K562 (cell line): Measurements from ENCODE around the gene VIPR1. TPM values are rescaled to one million over a fixed set of nuclear protein-coding genes. Genes with fewer than 3 reads are reported as not detected.
A peak's percentile ranks its signal among the peaks of the same experiment; 100 is the strongest.

Experiments used
- ATAC-seq: fragments of 200-7000 bp; cut with Tn5 transposase; 3 replicates; pipeline ENCODE4 v1.9.1; 2020; ENCODE audit warnings: moderate library complexity
- BruUV-seq: library from RNA; stranded (reverse); fragments of 400-500 nt; replicated peaks from 2 replicates; lab custom pipeline; 2021; lab: Mats Ljungman, UMichigan
- CTCF ChIA-PET: fragments of 300-600 bp; formaldehyde crosslinking; extraction: SDS; loops from one replicate; lab custom pipeline; 2021; ENCODE audit warnings: low intra/inter-chr PET ratio; lab: Yijun Ruan, JAX
- POLR2A ChIA-PET: fragments of 300-600, 350-650 bp; sonication (Branson Sonifier 250); formaldehyde crosslinking; extraction: SDS; loops from one replicate; lab custom pipeline; 2021; ENCODE audit warnings: antibody characterized with exemption, inconsistent platforms; lab: Yijun Ruan, JAX
- DNase-seq, 4 experiments: peaks; one replicate each; pipeline versions ENCODE4 v3.0.0 to v3.0.0-alpha.2; 2011 to 2018; ENCODE audit warnings: low spot score in 3 of 4, mixed read lengths in 3 of 4; ENCODE audit errors: extremely low read depth in 1 of 4
- FAIRE-seq: peaks from 2 replicates; lab custom pipeline; 2011; peaks lifted over from hg19 to GRCh38; lab: Jason Lieb, UNC
- H2AFZ ChIP-seq: 2 replicates; pipeline ENCODE4 v1.6.0; 2011; ENCODE audit warnings: low read depth, low read length, control low read depth, inconsistent platforms
- H3K27ac ChIP-seq: fragments of 200-600 bp; 3 replicates; pipeline ENCODE4 v1.8.0; 2011; ENCODE audit warnings: low read depth, mild to moderate bottlenecking, control low read depth, inconsistent platforms, low read length, moderate library complexity, mixed read lengths; ENCODE audit errors: extremely low read depth
- H3K27me3 ChIP-seq, 2 experiments: fragments of 300-600 bp in 1 of 2; 2 replicates in 1 of 2; 3 replicates in 1 of 2; pipeline versions ENCODE4 v1.6.0 to v1.8.0; 2011; ENCODE audit warnings: inconsistent platforms in 2 of 2, low read length in 2 of 2, mild to moderate bottlenecking in 1 of 2, mixed read lengths in 1 of 2, moderate library complexity in 1 of 2; ENCODE audit not compliant: control insufficient read depth in 2 of 2, insufficient read depth in 2 of 2
- H3K36me3 ChIP-seq: fragments of 300-600 bp; 3 replicates; pipeline ENCODE4 v1.8.0; 2011; ENCODE audit warnings: mild to moderate bottlenecking, low read length, inconsistent platforms; ENCODE audit not compliant: control insufficient read depth, insufficient read depth
- H3K4me1 ChIP-seq, 2 experiments: fragments of 200-600 bp in 1 of 2; replicated peaks in 1 of 2; 2 replicates in 1 of 2; 3 replicates in 1 of 2; pipeline versions ENCODE4 v1.5.1 to v1.8.0; 2011; ENCODE audit warnings: inconsistent platforms in 2 of 2, low read length in 2 of 2, mild to moderate bottlenecking in 1 of 2, mixed read lengths in 1 of 2, moderate library complexity in 1 of 2; ENCODE audit not compliant: control insufficient read depth in 2 of 2, insufficient read depth in 2 of 2
- H3K4me2 ChIP-seq: 2 replicates; pipeline ENCODE4 v1.6.1; 2011; ENCODE audit warnings: low read length, control low read depth, inconsistent platforms, mixed read lengths; ENCODE audit not compliant: insufficient read depth
- H3K4me3 ChIP-seq: fragments of 200-600 bp; sonication (generic), shearing (Covaris generic); 2 replicates; pipeline ENCODE4 v1.5.1; 2016; ENCODE audit warnings: control low read depth, inconsistent platforms
- H3K79me2 ChIP-seq: fragments of 200-600 bp; 3 replicates; pipeline ENCODE4 v1.8.0; 2011; ENCODE audit warnings: low read length, inconsistent platforms; ENCODE audit not compliant: control insufficient read depth, insufficient read depth
- H3K9ac ChIP-seq, 2 experiments: 2 replicates each; pipeline versions ENCODE4 v1.6.0 to v1.6.1; 2011; ENCODE audit warnings: low read depth in 2 of 2, low read length in 2 of 2, control low read depth in 1 of 2, inconsistent platforms in 1 of 2, mild to moderate bottlenecking in 1 of 2, mixed read lengths in 1 of 2; ENCODE audit not compliant: insufficient read depth in 1 of 2
- H3K9me1 ChIP-seq: one replicate; pipeline ENCODE4 v1.6.0; 2011; ENCODE audit warnings: inconsistent platforms, mild to moderate bottlenecking, low read length, moderate library complexity; ENCODE audit not compliant: control insufficient read depth, insufficient read depth
- H3K9me3 ChIP-seq: replicated peaks from 2 replicates; pipeline ENCODE4 v1.5.1; 2011; ENCODE audit warnings: low read depth, low read length, inconsistent platforms; ENCODE audit not compliant: control insufficient read depth, insufficient read depth
- H4K20me1 ChIP-seq: replicated peaks from 2 replicates; pipeline ENCODE4 v1.6.1; 2011; ENCODE audit warnings: low read length, inconsistent platforms, mixed read lengths; ENCODE audit not compliant: control insufficient read depth, insufficient read depth
- BCOR ChIP-seq: fragments of 450-650 bp; IDR thresholded peaks from 2 replicates; pipeline ENCODE4 v1.6.1; 2016
- BRF1 ChIP-seq: IDR thresholded peaks from 3 replicates; pipeline ENCODE4 v1.6.1; 2011; ENCODE audit warnings: borderline replicate concordance, mild to moderate bottlenecking; ENCODE audit not compliant: insufficient read length; ENCODE audit errors: extremely low read depth
- FOS ChIP-seq: IDR thresholded peaks from 3 replicates; pipeline ENCODE4 v1.6.1; 2011; ENCODE audit not compliant: insufficient read length; ENCODE audit errors: extremely low read depth
- FOXK2 ChIP-seq, 2 experiments: fragments of 450-650 bp; IDR thresholded peaks in 1 of 2; conservative IDR thresholded peaks in 1 of 2; 2 replicates each; pipeline ENCODE4 v1.6.1; 2016; ENCODE audit warnings: low read depth in 2 of 2, mild to moderate bottlenecking in 1 of 2
- IFI16 ChIP-seq: fragments of 250-450 bp; sonication (Bioruptor Pico); IDR thresholded peaks from 2 replicates; pipeline ENCODE4 v2.1.2; 2022; ENCODE audit warnings: mild to moderate bottlenecking, inconsistent platforms
- NR0B1 ChIP-seq: fragments of 450-650 bp; IDR thresholded peaks from one replicate; pipeline ENCODE4 v1.6.1; 2018; ENCODE audit warnings: mild to moderate bottlenecking, moderate library complexity; ENCODE audit not compliant: partially characterized antibody
- POLR2H ChIP-seq: IDR thresholded peaks from 2 replicates; pipeline ENCODE4 v1.6.1; 2016; ENCODE audit warnings: missing genetic modification characterization, low read depth, mild to moderate bottlenecking, control low read depth, missing compliant biosample characterization, moderate library complexity
- PRMT5 ChIP-seq: sonication (generic); formaldehyde crosslinking; IDR thresholded peaks from 2 replicates; pipeline ENCODE4 v1.5.0; 2020; ENCODE audit warnings: missing genetic modification reagents
- RBBP5 ChIP-seq: fragments of 200-600 bp; sonication (generic); IDR thresholded peaks from 2 replicates; pipeline ENCODE4 v1.6.1; 2012; ENCODE audit warnings: borderline replicate concordance, mild to moderate bottlenecking, low read length, control low read depth, inconsistent platforms; ENCODE audit not compliant: insufficient read depth, poor library complexity, severe bottlenecking
- RUNX1 ChIP-seq: sonication (generic); IDR thresholded peaks from 2 replicates; pipeline ENCODE4 v1.6.1; 2016; ENCODE audit warnings: antibody characterized with exemption, low read depth
- STAG1 ChIP-seq: sonication (generic); formaldehyde crosslinking; IDR thresholded peaks from 2 replicates; pipeline ENCODE4 v1.5.0; 2020; ENCODE audit warnings: missing genetic modification reagents, borderline replicate concordance
- ZBTB8A ChIP-seq: fragments of 450-650 bp; IDR thresholded peaks from 2 replicates; pipeline ENCODE4 v1.6.1; 2018; ENCODE audit warnings: mild to moderate bottlenecking, moderate library complexity; ENCODE audit not compliant: partially characterized antibody
- ZKSCAN1 ChIP-seq: fragments of 150-350 bp; IDR thresholded peaks from 2 replicates; pipeline ENCODE4 v1.6.1; 2016; ENCODE audit warnings: low read depth, low read length
- ZNF133 ChIP-seq: fragments of 250-450 bp; sonication (Bioruptor Pico); IDR thresholded peaks from 2 replicates; pipeline ENCODE4 v1.4.0; 2020; ENCODE audit warnings: mild to moderate bottlenecking
- ZNF586 ChIP-seq: fragments of 450-650 bp; formaldehyde crosslinking; conservative IDR thresholded peaks from 2 replicates; pipeline ENCODE4 v1.4.0; 2020; ENCODE audit warnings: mild to moderate bottlenecking, moderate library complexity
- ZNF717 ChIP-seq: fragments of 250-450 bp; sonication (Bioruptor Pico); IDR thresholded peaks from 2 replicates; pipeline ENCODE4 v1.5.0; 2021
- ZNF79 ChIP-seq: fragments of 250-450 bp; sonication (Bioruptor Pico); IDR thresholded peaks from 2 replicates; pipeline ENCODE4 v1.4.0; 2020; ENCODE audit warnings: low read depth, mild to moderate bottlenecking, moderate library complexity
- WGBS: fragments of 100-300 bp; shearing (Covaris generic); methylation state at CpG from one replicate; pipeline ENCODE4 v1.1.6; 2016; ENCODE audit warnings: low coverage, mixed read lengths; ENCODE audit not compliant: insufficient coverage; ENCODE audit errors: missing lambda C conversion rate; 5-methylcytosine and 5-hydroxymethylcytosine counted together
- in situ Hi-C: fragments of 300-500 bp; cut with MboI; formaldehyde crosslinking; loops from 4 replicates; pipeline ENCODE4 v1.15.0; 2018; ENCODE audit warnings: inconsistent platforms, mixed read lengths
- intact Hi-C: fragments of 100-400 bp; cut with micrococcal nuclease; formaldehyde crosslinking; loops from 2 replicates; pipeline ENCODE4 v1.14.2; 2022
- polyA plus RNA-seq, 8 experiments: library from polyadenylated mRNA; depleted of rRNA in 4 of 8; stranded (reverse) in 5 of 8; unstranded in 3 of 8; fragments of >200 nt; fragmentation: Nextera tagmentation in 2 of 8; fragmentation: Illumina TruSeq in 1 of 8; extraction: Ambion mirVana in 2 of 8; extraction: Trizol in 1 of 8; gene quantifications; 2 replicates each; pipeline versions ENCODE4 v1.2.1 to v1.2.3, GENCODE V29; 2011 to 2014; ENCODE audit warnings: inconsistent platforms in 1 of 8, missing spikeins in 1 of 8
- total RNA-seq, 7 experiments: library from RNA; depleted of rRNA in 6 of 7; stranded (reverse); fragments of >200 nt in 6 of 7; fragmentation: Illumina TruSeq in 2 of 7; extraction: Trizol in 2 of 7; gene quantifications; 2 replicates each; pipeline versions ENCODE4 v1.2.1 to v1.2.3, GENCODE V29; 2011 to 2021; ENCODE audit warnings: low replicate concordance in 1 of 7
- TF ChIP-seq, protein P1 (sequence below): sonication (generic); formaldehyde crosslinking; IDR thresholded peaks from 2 replicates; pipeline ENCODE4 v1.8.1; 2022; ENCODE audit warnings: missing genetic modification reagents

VIPR1 gene
- total and polyA plus RNA-seq, 9 of the 15 experiments (the other 6 are each of a cell fraction or from before 2014, with no cell fraction given): 0.04 to 0.38 (median 0.12) TPM; not detected in 3

GRCh38 chr3:42581709-42582473 lies 79.4 kb downstream of the VIPR1 start, which contains the start of gene SEC22C:
Gene SEC22C (minus strand): TSS chr3:42581967. CDS start chr3:42569046, 12,921 bp downstream.
- peak; percentile 99 to 100 (median 100) for DNase-seq
- FAIRE-seq: peak; percentile 88
- ChIA-PET CTCF (interaction anchor here (0.5 to 1.2 kb wide), 2 partner anchors 7 to 19 kb away, joined by 4 read pairs; no protein-coding TSS in a partner anchor), POLR2A (interaction anchor here (0.5 to 3.2 kb wide), 14 partner anchors 9 to 1763 kb away, joined by 3 to 33 read pairs (median 4); partner anchors contain the start of genes NKTR and SS18L2)
- H3K9ac ChIP-seq: peak within 1 kb of the TSS; percentile 89 to 93
- H3K79me2 ChIP-seq: peaks cover 37% of the 10 kb centered on the region
- H4K20me1 ChIP-seq: no peaks in the 10 kb centered on the region
- no TSS peak for BruUV-seq
- no peaks in the 10 kb centered on the region for H3K27me3 ChIP-seq
- H3K9me3 ChIP-seq: no peaks in the 10 kb centered on the region
- no peaks in the 10 kb centered on the region for H3K9me1 ChIP-seq
- H3K36me3 ChIP-seq: peaks cover 5% of the 10 kb centered on the region; the same call in 2 of the 3 replicates
- peak within 1 kb of the TSS; percentile 92 for H3K4me2 ChIP-seq
- H3K4me3 ChIP-seq: peak within 1 kb of the TSS; percentile 65
- peaks cover 12 to 16% of the 10 kb centered on the region in 2 experiments; a peak in 3 of 5 replicates for H3K4me1 ChIP-seq
- peak; percentile 95 for ATAC-seq
- under 1% methylated on average over 61 of the region's 77 CpGs for WGBS
- peak within 1 kb of the TSS; percentile 85 for H2AFZ ChIP-seq
- intact Hi-C loops (loop anchor here (1.0 to 5.0 kb wide), 3 partner anchors 53 to 162 kb away; partner anchors contain the start of gene ZBTB47), in situ Hi-C loops (no loop called here)
- peak within 1 kb of the TSS; percentile 79 for H3K27ac ChIP-seq
- TF ChIP-seq BCOR (peak; percentile 70), FOXK2 (conservative IDR thresholded peaks at IDR 0.05 in 1 of 2, IDR thresholded peaks at IDR 0.05 in 1 of 2; ENCODE audit: low read depth in 2 of 2) (no peak; a peak in 3 of 4 replicates), ZNF79 (CRISPR knock-in tag) (no peak), BRF1 (no peak), STAG1 (no peak), FOS (peak; percentile 33), PRMT5 (CRISPR knock-in tag) (no peak), IFI16 (CRISPR knock-in tag) (no peak), ZNF717 (CRISPR knock-in tag) (no peak), ZBTB8A (no peak), RUNX1 (peak; percentile 66; the same call in 1 of the 2 replicates), NR0B1 (no peak), POLR2H (tag) (peak; percentile 87), RBBP5 (peak; percentile 94), ZNF586 (no peak), ZKSCAN1 (0 out of 2 replicates have a peak, but pooled peaks have one; percentile 39), ZNF133 (CRISPR knock-in tag) (no peak)
- TF ChIP-seq, protein P1, sequence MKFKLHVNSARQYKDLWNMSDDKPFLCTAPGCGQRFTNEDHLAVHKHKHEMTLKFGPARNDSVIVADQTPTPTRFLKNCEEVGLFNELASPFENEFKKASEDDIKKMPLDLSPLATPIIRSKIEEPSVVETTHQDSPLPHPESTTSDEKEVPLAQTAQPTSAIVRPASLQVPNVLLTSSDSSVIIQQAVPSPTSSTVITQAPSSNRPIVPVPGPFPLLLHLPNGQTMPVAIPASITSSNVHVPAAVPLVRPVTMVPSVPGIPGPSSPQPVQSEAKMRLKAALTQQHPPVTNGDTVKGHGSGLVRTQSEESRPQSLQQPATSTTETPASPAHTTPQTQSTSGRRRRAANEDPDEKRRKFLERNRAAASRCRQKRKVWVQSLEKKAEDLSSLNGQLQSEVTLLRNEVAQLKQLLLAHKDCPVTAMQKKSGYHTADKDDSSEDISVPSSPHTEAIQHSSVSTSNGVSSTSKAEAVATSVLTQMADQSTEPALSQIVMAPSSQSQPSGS (CRISPR knock-in tag): no peak
